Muscle layer of colon (tissue), 2 donors: ENCODE results near the gene TNFRSF6B.
A peak's percentile ranks its signal among the peaks of the same experiment; 100 is the strongest.
"Not testable (repeated sequence)": the region's sequence is repeated elsewhere in the genome, so short reads cannot be mapped to it uniquely, and the experiment has no call there.

Experiments used
- H3K27ac ChIP-seq: one replicate; pipeline ENCODE4 v1.7.0; 2013; ENCODE audit warnings: low read depth, mild to moderate bottlenecking, low read length, moderate library complexity
- H3K27me3 ChIP-seq, 2 donors: one replicate each; pipeline ENCODE4 v1.7.0; 2013; ENCODE audit warnings: low read length in 2 of 2, mild to moderate bottlenecking in 2 of 2; ENCODE audit not compliant: insufficient read depth in 2 of 2, control insufficient read depth in 1 of 2
- H3K36me3 ChIP-seq: one replicate; pipeline ENCODE4 v1.7.0; 2013; ENCODE audit warnings: mild to moderate bottlenecking, low read length; ENCODE audit not compliant: insufficient read depth
- H3K4me1 ChIP-seq: one replicate; pipeline ENCODE4 v1.7.0; 2013; ENCODE audit warnings: mild to moderate bottlenecking, low read length; ENCODE audit not compliant: insufficient read depth
- H3K4me3 ChIP-seq, 2 donors: one replicate each; pipeline ENCODE4 v1.7.0; 2013; ENCODE audit warnings: low read length in 2 of 2, low read depth in 1 of 2, mild to moderate bottlenecking in 1 of 2, moderate library complexity in 1 of 2
- H3K9ac ChIP-seq: one replicate; pipeline ENCODE4 v1.7.0; 2013; ENCODE audit warnings: low read length
- H3K9me3 ChIP-seq: one replicate; pipeline ENCODE4 v1.7.0; 2013; ENCODE audit warnings: mild to moderate bottlenecking, low read length
- donor health status: abdominal sarcoma.
- donor health status: Adenocarcinoma of cecum.

TNFRSF6B gene, protein sequence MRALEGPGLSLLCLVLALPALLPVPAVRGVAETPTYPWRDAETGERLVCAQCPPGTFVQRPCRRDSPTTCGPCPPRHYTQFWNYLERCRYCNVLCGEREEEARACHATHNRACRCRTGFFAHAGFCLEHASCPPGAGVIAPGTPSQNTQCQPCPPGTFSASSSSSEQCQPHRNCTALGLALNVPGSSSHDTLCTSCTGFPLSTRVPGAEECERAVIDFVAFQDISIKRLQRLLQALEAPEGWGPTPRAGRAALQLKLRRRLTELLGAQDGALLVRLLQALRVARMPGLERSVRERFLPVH

DNA sequence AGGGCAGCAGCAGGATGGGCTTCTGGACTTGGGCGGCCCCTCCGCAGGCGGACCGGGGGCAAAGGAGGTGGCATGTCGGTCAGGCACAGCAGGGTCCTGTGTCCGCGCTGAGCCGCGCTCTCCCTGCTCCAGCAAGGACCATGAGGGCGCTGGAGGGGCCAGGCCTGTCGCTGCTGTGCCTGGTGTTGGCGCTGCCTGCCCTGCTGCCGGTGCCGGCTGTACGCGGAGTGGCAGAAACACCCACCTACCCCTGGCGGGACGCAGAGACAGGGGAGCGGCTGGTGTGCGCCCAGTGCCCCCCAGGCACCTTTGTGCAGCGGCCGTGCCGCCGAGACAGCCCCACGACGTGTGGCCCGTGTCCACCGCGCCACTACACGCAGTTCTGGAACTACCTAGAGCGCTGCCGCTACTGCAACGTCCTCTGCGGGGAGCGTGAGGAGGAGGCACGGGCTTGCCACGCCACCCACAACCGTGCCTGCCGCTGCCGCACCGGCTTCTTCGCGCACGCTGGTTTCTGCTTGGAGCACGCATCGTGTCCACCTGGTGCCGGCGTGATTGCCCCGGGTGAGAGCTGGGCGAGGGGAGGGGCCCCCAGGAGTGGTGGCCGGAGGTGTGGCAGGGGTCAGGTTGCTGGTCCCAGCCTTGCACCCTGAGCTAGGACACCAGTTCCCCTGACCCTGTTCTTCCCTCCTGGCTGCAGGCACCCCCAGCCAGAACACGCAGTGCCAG is at the start of gene TNFRSF6B:
TSS of gene TNFRSF6B (plus strand) at position 25 of the 729 bp plus-strand sequence. CDS start at position 141, 116 bp downstream.
- Histone ChIP-seq H3K9ac (no peak within 1 kb of the TSS), H3K36me3 (peaks cover 15% of the 10 kb centered on the region), H3K9me3 (no peaks in the 10 kb centered on the region), H3K27me3 (no peaks in the 10 kb centered on the region), H3K4me3 (no peak within 1 kb of the TSS), H3K27ac (no peak within 1 kb of the TSS), H3K4me1 (no peaks in the 10 kb centered on the region)

DNA sequence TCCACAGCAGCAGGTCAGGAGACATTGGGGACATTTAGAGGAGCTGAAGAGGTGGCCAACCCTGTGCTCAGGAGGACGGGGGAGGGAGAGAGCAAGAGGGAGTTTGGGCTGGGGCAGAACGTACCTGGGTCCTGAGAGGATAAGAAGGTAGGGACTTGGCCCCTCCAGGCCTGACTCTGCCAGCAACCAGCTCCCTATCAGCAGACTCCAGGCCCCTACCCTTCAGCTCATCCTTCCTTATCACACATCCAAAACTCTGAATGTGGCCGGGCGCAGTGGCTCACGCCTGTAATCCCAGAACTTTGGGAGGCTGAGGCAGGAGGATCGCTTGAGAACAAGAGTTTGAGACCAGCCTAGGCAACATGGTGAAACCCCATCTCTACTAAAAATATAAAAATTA is 48.3 kb upstream of the TNFRSF6B start:
- Histone ChIP-seq H3K9ac (no peak overlapping the region), H3K9me3 (no peaks in the 10 kb centered on the region), H3K4me3 (no peak overlapping the region), H3K27me3 (peaks cover 0 to 11% of the 10 kb centered on the region in 2 donors), H3K36me3 (no peaks in the 10 kb centered on the region), H3K4me1 (peaks cover 10% of the 10 kb centered on the region), H3K27ac (no peak overlapping the region)

- Histone ChIP-seq H3K27me3 (peaks cover 0 to 11% of the 10 kb centered on the region in 2 donors), H3K27ac (no peak overlapping the region), H3K4me1 (peaks cover 15% of the 10 kb centered on the region), H3K36me3 (no peaks in the 10 kb centered on the region), H3K9ac (no peak overlapping the region), H3K9me3 (no peaks in the 10 kb centered on the region), H3K4me3 (no peak overlapping the region)
Observed at GRCh38 chr20:63648895-63649589, 47.4 kb upstream of the TNFRSF6B start.

DNA sequence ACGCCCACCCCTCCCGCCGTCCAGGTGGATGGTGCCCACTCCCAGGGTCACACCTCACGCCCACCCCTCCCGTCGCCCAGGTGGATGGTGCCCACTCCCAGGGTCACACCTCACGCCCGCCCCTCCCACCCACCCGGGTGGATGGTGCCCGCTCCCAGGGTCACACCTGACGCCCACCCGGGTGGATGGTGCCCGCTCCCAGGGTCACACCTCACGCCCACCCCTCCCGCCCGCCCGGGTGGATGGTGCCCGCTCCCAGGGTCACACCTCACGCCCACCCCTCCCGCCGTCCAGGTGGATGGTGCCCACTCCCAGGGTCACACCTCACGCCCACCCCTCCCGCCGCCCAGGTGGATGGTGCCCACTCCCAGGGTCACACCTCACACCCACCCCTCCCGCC is 46.0 kb upstream of the TNFRSF6B start:
- H3K4me3 ChIP-seq, H3K9ac ChIP-seq, H3K36me3 ChIP-seq, H3K9me3 ChIP-seq, H3K27ac ChIP-seq: not testable (repeated sequence)
- Histone ChIP-seq H3K27me3 (peaks cover 0 to 11% of the 10 kb centered on the region in 2 donors), H3K4me1 (peaks cover 19% of the 10 kb centered on the region)

- Histone ChIP-seq H3K36me3 (no peaks in the 10 kb centered on the region), H3K27me3 (peaks cover 0 to 11% of the 10 kb centered on the region in 2 donors), H3K4me1 (peaks cover 21% of the 10 kb centered on the region), H3K9ac (no peak overlapping the region), H3K4me3 (peak overlapping the region; percentile 38 to 50), H3K27ac (no peak overlapping the region), H3K9me3 (no peaks in the 10 kb centered on the region)
Observed at GRCh38 chr20:63651942-63652191, 44.6 kb upstream of the TNFRSF6B start.

DNA sequence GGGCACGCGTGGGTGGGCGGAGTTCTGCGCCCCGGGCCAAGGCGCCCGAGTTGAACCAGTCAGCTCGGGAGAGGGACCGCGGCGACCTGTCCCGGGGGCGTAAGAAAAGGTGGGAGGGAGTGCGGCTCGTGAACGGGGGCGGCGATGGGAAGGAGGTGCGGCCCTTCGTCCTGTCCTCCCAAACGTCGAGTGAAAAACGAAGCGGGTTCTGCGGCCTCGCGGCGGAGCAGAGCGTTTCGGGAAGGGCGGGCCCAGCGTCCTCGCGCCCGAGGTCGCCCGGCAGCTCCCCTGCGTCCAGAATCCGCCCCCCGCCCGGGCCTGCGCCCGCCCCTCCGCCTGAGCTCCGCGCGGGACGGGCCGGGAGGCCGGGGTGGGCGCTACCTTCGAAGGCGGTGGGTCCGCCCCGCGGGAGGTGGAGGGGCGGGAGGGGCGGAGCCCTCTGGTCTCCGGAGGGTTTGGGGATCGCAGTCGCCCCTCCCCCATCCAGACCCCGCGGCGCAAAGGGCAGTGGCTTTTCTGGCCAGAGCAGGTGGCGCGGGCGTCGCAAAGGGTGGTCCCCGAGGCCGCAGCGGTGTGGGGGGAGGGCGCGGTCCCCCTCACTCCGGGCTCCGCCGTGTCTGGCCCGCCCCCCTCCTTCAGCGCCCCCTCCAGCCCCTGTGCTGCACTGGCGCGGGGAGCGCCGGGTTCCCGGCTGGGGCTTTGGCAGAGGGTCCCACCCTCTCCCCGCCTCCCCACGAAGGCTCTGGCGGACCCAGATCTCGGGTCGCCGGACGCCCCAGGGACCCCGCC is 44.1 kb upstream of the TNFRSF6B start:
- H3K36me3 ChIP-seq: no peaks in the 10 kb centered on the region
- peaks cover 0 to 11% of the 10 kb centered on the region in 2 donors for H3K27me3 ChIP-seq
- peak overlapping the region; percentile 38 to 50 for H3K4me3 ChIP-seq
- H3K27ac ChIP-seq: no peak overlapping the region
- H3K4me1 ChIP-seq: peaks cover 26% of the 10 kb centered on the region
- H3K9ac ChIP-seq: no peak overlapping the region
- H3K9me3 ChIP-seq: no peaks in the 10 kb centered on the region

DNA sequence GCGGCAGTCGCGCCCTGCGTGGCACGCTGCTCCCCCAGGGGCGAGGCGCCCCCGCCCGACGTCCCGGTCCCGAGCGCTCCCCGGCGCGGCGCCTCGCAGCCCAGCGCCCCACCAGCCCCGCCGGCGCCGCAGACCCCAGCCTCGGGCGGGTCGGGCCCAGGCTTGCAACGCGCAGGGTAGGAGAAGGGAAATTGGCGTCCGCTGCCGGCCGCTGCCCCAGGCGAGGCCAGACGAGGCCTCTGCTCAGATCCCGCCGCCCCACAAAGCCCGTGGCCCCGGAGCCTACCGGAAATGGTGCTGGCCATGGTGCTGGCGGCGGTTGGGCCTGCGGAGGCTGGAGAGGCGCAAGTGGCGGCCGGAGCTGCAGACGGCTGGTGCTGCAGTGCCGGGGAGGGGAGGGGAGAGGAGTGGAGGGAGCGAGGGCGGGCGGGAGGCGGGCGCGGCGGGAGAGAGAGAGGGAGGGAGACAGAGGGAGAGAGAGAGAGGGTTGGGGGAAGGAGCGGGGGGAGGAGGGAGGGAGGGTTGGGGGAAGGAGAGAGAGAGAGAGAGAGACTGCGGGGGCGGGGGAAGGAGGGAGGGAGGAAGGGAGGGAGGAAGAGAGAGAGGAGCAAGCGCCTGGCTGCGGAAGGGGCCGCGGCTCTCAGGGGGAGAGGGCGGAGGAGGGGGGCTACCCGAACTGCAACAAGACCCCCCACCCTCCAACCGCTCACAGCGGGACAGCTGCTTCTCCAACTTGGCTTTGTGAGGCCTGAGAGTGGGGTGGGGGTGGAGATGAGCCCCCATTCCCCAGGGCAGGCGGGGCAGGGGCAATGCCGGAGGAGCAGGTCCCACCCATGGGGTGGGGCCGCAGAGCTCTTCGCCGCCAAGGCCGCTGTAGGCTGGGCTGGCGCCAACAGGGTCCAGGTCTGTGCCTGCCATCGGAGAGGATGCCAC is 43.1 kb upstream of the TNFRSF6B start, which contains the start of gene STMN3:
TSS of gene STMN3 (minus strand) at position 384 of the 933 bp plus-strand sequence. CDS start at position 305, 79 bp downstream.
- no peaks in the 10 kb centered on the region for H3K36me3 ChIP-seq
- H3K9me3 ChIP-seq: no peaks in the 10 kb centered on the region
- peak within 1 kb of the TSS; percentile 34 for H3K27ac ChIP-seq
- peak within 1 kb of the TSS; percentile 49 to 54 for H3K4me3 ChIP-seq
- peaks cover 30% of the 10 kb centered on the region for H3K4me1 ChIP-seq
- H3K9ac ChIP-seq: no peak within 1 kb of the TSS
- H3K27me3 ChIP-seq: peaks cover 0 to 11% of the 10 kb centered on the region in 2 donors

- Histone ChIP-seq H3K4me1 (peaks cover 35% of the 10 kb centered on the region), H3K27me3 (peaks cover 0 to 11% of the 10 kb centered on the region in 2 donors), H3K4me3 (peak overlapping the region; percentile 49 to 54), H3K9me3 (no peaks in the 10 kb centered on the region), H3K9ac (no peak overlapping the region), H3K36me3 (no peaks in the 10 kb centered on the region), H3K27ac (peak overlapping the region; percentile 34)
Observed at GRCh38 chr20:63653974-63654668, 42.3 kb upstream of the TNFRSF6B start.

DNA sequence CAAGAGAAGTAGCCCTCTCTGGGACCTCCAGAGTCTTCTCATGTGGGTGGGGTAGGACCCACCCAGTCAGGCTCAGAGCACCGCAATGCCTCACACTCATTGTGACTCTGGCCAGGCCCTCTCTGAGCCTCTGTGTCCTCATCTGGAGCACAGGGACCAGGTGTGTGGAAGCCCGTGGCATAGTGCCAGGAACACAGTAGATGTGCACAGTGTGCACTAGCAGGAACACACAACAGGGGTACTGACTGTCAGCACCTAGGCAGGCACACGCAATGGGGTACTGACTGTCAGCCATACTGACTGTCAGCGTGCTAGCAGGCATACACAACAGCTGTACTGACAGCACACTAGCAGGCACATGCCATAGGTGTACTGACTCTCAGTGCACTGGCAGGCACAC is 41.2 kb upstream of the TNFRSF6B start:
- Histone ChIP-seq H3K27ac (no peak overlapping the region), H3K4me3 (no peak overlapping the region), H3K4me1 (peaks cover 41% of the 10 kb centered on the region), H3K9ac (no peak overlapping the region), H3K27me3 (peaks cover 0 to 11% of the 10 kb centered on the region in 2 donors), H3K36me3 (no peaks in the 10 kb centered on the region), H3K9me3 (no peaks in the 10 kb centered on the region)

- Histone ChIP-seq H3K9me3 (no peaks in the 10 kb centered on the region), H3K4me1 (peaks cover 38% of the 10 kb centered on the region), H3K4me3 (no peak overlapping the region), H3K9ac (no peak overlapping the region), H3K27ac (no peak overlapping the region), H3K36me3 (peaks cover 7% of the 10 kb centered on the region), H3K27me3 (peaks cover 0 to 11% of the 10 kb centered on the region in 2 donors)
Observed at GRCh38 chr20:63656451-63656850, 40.0 kb upstream of the TNFRSF6B start.
